Measurements from ENCODE around the gene NCS1.
A peak's percentile ranks its signal among the peaks of the same experiment; 100 is the strongest.
"Not testable (repeated sequence)": the region's sequence is repeated elsewhere in the genome, so short reads cannot be mapped to it uniquely, and the experiment has no call there.

NCS1 gene

DNA sequence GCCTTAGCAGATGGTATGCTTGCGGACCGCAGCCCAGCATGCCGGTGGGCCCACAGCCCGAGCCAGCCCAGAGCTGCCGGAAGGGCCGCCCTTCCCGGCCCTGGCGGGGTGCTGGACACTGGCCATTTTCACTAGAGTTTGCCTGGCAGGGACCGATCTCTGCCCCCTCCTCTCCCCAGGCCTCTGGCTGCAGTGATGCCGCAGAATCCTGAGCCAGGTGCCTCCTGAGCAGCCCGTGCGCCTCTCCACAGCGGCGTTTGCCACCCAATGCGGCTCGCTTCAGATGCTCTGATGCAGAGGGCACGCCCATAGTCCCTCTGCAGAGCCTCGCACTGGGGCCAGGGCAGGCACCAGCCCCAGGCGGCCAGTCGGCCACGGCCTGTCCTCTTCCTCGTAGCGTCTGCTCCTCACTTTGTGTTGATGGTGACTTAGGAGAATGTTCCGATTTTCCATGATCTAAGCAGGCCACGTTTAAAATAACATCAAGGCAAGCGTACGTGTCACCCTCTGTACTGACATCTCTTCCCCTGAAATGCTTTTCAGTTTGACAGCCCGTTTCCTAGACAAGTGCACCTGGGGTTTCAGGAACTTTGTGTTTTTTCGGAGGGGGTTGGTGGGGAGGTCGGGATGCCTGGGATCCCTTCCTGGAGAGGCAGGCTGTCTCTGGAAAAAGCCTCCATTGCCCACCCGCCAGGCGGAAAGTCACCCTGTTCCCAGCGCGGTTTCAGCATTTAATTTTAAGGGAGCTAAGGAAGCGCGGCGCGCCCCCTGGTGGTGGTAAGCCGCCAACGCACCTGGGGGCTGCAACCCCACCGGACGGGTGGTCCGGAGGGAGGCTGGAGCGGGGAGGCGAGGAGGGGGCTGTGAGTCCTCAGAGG lies 63.6 kb downstream of the NCS1 start:
- DNase-seq = peak in 49 of 58 donors; percentile 20 to 77 (median 48)

DNA sequence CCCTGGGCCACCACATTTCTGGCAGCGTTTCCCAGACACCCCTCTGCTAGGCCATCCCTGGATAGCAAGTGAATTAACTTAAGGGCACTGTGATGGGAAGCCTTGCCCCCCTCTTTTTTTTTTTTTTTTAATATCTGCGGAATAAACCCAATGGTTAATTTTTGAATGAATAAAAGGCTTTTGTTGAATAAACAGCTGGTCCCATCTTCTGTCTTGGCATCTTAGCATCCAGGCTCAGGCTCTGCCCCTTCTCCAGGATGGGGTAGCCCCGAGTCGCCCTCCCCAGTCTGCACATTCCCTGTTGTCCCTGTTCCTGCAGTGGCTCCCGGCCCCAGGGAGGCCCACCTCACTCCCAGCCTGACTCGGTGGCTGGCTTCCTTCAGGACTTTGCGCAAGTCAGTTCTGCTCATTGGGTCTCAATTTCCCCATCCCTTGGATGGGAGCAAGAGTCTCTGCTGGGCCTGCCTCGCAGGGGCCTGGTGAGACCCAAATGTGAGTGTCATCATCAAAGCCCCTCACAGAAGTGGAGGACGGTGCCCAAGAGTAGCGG lies 64.3 kb downstream of the NCS1 start:
- DNase-seq = no peak

DNA sequence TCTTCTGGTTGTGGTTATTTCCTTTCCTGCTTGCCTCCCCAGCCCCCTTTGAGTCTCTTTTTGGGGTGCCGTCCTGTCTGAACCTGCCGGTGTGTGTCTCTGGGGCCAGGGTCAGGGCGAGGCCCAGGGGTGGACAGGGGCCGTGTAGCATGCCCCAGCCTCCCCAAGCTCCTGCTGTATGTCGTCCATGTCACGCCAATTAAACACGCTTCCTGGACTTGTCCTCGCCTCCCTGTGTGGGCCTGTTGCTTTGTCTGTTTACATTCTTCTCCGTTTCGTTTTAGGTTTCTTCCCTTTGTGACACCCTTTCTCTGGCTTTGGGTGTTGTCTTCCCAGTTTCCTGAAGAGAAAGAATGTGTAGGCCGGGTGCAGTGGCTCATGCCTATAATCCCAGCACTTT lies 64.9 kb downstream of the NCS1 start:
- no peak for DNase-seq

DNA sequence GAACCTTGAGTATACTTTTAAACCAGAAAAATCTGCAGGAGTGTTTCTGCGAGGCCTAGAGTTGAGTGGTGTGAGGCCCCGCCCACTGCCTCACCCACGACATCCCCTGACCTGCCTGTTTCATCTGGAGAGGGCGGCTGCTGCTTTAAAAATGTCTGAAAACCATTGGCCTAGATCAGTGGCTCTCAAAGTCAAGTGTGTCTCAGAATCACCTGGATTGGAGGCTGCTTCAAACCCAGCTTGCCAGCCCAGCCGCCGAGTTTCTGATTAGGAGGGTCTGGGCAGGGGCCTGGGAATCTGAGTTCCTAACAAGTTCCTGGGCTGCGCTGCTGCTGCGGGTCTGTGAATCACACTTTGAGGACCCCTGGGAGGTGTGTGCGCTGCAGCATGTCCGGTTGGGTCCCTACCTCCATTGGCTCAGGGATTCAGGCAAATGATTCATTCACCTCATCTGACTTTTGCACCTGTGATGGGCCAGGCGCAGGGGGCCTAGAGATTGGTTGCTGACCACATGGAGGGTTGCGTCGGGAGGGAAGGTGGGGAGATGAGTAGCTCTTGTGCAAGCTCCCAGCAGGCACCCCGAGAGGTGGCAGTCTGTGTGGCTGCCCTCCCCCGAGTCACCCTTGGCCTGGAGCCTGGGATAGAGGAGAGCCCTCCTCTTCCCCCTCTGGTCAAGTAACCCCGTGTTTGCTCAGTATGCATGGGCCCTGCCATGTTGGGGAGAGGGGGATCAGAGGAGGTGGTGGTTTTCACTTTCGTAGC lies 65.7 kb downstream of the NCS1 start:
- DNase-seq = no peak

DNA sequence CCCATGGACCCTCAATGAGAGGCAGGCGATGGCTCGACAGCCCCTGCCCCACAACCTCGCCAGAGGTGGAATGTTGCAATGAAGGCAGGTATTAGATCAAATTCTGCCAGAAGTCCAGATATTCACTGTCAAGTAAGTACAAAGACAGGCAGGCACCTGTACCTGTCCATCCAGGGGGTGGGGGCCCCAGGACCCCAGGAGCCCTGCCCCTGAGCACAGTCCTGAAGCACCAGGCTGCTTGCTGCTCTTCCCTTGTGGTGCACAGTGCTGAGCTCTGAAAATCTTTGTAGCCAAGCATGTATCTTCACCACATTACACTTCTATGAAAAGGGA lies 67.1 kb downstream of the NCS1 start:
- no peak for DNase-seq

DNA sequence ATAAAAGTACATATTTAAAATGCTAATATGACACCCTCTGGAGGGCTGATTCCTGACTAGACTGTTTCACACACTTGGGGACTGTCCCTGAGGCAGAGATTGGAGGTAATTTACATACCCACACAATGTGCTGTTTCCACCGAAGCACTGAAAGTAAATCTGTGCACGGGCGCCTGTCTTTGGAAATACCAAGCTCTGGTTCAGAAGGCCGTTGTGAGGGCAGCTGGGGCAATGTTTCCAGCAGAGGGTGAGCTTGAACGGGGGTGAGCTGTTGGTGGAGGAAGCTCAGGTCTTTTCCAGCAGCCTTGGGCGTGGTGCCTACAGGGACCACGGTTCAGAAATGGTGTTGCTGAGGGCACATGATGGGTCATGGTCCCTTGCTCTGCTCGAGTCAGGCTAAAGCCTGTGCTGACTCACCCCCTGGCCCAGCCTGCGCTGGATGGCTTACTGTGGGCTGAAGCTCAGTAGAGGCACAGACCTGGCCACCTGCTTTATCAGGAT lies 67.6 kb downstream of the NCS1 start:
- no peak for DNase-seq

DNA sequence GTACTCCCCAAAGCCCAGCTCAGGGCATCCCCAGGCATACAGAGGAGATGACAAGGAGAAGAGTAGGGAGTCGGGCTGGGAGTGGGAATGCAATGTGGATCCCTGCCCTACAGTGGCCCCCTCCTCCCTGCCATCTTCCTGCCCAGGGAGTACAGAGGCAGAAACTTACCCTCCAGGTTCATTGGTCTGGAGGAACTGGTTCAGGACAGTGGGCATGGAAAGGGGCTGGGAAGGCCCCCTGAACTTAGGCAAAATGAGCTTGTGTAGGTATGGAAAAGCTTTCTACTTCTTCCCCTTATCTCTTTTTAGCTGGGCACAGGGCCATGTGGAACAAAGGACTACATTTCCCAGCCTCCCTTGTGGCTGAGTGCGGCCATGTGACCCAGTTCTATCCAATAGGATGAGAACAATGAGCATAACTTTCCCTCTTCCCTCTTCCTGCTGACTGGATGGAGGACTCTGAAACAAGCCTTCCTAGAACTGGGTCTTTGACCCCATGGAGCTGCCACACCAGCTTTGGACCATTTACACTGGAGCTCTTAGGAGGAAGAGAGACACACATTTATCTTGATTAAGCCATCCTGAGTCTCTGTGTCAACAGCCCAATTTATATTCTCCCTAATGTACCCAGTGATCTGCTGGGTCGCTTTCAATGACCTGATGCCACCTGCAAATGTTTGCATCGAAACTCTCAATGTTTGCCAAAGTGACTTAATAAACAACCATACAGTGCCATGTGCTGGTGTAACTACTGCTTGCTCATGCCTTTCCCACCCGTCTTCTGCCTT lies 68.4 kb downstream of the NCS1 start:
- peak in 45 of 58 donors; percentile 21 to 81 (median 54) for DNase-seq

DNA sequence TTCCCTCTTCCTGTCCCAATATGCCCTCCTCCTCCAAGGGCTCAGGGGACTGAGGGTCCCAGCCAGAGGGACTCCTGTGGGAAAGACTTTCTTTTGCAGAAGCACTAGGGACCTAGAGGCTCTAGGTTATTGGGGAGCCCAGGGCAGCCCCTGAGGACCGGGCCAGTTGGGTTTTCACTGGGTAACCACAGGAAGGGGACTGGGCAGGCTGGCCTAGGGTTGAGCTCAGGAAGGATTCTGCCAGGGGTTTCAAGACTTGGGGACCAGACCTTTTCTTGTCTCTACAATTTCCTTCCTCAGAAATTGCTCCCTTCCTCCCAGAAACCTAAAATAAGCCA lies 69.0 kb downstream of the NCS1 start:
- DNase-seq = no peak

DNA sequence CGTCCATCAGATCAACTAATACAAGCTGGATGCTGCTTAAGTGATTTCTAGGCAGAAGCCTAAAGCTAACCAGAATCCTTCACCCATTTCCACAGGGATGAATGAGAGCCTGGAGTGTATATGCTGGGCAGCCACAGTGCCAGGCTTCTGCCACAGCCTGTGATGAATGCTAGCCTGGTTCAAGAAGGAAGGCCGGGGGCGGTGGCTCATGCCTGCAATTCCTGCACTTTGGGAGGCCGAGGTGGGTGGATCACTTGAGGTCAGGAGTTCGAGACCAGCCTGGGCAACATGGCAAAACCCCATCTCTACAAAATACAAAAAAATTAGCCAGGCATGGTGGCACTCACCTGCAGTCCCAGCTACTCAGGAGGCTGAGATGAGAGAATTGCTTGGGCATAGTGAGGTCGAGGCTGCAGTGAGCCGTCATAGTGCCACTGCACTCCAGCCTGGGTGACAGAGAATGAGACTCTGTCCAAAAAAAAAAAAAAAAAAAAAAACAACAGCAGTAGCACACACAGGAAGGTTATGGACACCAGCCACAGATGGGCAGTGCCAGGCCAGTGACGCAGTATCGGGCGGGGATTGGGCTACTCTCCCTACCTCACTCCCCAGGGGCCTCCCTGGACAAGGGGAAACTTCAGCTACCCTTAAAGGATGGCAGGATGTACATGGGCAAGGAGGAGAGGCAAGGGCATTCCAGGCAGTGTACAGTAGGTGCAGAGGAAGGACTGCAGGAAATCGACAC lies 70.2 kb downstream of the NCS1 start:
- DNase-seq = no peak

DNA sequence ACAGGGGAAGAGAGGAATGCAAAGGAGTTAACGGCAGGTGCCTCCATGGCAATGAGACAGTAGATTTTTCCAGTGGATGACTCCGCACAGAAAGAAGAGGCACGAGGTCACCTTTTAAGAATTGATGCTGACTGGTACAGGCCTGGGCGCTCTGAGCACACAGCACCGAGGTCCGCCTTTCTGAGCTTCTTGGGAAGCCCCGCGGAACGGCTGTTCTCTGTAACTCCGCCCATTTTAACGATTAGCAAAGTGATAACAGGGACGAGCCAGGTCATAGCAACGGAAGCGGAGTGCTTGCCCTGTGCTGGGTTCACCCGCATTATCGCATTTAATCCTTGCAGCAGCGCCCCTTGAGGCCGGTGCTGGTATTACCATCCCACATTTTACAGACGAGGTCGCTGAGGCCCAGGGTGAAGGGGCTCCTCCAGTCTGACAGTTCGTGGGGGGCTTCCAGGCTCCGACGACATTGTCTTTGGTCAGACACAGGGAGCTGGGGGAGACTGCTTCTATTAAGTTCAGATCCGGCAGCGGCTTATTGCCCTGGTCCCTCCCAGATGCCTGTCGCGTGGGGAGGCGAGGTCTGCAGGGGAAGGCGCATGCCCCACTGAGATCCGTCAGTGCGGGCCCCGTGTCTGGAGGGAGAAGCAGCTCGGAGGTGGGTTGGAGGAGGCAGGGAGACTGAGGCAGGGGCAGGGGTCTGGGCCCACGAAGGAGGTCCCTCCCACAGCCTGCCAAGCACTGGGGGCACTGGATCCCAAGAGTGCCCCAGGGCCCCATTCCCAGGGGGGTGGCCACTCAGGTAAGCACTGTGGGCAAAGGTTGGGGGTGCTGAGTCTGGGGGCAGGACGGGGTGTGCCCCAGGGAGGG lies 71.0 kb downstream of the NCS1 start:
- peak in 42 of 58 donors; percentile 9 to 85 (median 38) for DNase-seq

DNA sequence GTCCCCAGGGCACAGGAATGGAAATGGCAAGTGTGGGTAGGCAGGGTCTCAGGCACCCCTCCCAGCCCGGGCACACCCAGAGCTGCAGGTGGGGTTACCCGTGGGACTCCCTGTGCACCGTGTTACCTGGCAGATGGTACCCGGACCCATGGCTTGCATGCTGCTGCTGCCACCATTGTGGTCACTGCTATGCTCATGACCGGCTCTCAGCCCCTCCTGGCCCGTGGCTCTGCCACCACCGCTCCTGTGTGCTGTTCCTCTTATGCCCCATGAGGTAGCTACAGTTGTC lies 71.6 kb downstream of the NCS1 start:
- DNase-seq = no peak

DNA sequence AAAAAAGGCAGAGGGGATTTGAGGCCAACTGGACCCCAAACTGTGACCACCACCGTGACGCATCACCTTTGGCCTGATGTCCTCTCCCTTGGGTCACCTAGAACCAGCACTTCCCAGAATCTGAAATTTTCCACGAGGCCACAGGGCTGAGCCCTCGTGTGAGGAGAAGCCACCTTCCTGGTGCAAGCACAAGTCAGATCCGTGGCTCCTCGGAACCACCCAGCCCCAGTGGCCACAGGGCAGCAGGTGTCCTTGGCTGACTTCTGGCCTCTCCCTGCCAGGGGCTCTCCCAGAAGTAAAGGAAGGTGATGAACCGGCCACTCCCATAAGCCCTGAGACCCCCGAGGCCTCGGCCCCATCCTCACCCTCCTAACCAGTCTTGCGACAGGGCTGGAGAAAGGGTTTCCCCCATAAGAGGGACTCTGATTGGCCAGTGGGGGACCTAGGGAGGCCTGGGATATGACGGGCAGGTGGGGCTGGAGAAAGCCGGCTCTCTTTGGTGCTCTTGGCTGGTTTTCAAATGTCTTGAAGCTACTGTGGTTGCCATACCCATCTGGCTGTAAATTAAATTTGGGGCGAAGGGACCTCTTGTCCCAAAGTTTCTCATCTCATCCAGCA lies 72.5 kb downstream of the NCS1 start:
- no peak for DNase-seq

DNA sequence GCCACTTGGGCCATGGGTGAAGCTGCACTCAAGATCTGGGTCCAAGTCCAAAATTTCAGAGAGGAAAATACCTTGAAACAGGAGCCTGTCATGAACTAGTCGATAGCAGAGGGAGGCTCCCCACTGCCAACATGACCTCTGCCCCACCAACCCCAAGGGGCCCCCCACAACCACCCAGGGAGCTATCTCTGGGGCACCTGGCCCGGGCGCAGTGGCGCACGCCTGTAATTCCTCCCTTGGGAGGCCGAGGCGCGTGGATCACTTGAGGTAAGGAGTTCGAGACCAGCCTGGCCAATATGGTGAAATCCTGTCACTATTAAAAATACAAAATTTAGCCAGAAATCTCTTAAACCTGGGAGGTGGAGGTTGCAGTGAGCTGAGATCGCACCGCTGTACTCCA lies 73.3 kb downstream of the NCS1 start:
- DNase-seq = no peak

DNA sequence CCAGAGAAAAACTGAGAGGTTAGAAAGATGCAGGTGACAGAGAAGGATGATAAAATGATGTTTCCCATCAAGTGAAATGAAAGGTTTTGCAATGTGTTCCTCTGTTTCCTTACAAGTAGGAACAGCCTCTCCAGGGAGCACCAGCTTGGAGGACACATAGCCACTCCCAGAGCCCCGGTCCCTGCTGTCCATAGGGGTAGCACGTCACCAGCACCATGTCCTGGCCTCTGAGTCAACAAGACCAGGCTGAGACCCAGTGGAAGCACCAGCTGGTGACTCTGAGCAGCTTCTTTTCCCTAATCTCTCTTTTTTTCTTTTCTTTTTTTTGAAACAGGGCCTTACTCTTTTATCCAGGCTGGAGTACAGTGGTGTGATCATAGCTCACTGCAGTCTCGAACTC lies 73.9 kb downstream of the NCS1 start:
- DNase-seq = no peak

DNA sequence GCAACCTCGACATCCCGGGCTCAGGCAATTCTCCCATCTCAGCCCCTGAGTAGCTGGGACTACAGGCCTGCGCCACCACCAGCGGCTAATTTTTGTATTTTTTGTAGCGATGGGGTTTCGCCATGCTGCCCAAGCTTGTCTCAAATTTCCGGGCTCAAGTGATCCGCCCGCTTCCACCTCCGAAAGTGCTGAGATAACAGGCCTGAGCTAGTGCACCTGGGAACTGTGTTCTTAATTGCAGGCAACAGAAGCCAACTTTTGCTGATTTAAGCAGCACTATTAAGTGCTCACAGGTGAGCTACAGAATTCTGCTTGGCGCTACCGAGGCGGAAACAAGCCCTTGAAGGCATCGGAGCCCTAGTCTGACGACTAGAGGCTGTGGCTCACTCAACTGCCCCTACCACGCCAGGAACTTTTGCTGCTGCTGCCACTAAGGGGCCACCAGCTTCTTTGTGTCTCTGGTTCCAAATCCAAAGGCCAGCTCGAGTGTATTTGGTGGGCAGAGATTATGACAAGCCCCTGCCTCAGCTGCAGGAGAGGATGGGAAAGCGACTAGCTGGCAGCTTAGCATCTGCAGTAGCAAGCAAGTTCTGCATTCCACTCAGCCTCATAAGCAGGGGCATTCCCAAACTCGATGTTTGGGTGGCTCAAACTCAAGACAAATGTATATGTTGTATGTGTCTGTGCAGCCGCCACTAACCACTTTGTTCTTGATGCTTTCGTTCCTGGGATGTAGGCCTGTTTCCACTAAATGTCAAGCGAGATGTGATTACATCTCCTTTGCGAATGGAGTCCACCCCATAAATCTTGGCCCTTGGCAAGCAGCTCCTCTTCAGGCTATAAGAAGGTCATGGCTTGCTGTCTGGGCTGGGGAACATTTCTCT lies 82.8 kb downstream of the NCS1 start:
- no peak for DNase-seq

DNA sequence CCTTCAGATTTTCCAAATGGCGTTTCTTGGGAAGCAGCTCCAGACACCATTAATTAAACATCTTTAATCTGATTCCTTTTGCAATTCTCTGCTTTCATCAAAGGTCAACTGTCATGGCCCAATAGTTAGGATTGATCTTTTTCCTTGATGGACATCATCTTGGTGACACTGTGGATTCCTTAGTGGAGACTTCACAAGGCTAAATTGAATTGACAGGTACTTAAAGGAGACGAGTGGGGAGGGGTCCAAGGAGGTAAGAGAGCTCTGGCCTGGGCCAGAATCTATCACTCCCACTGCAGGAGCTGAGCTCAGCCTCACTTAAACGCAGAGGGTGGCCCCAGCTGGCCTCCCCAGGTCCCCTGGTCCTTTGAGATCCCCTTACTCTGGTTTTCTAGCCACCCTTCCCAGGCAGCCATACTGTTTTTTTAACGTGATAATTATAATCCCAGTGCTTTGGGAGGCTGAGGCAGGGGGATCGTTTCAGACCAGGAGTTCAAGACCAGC lies 83.5 kb downstream of the NCS1 start:
- no peak for DNase-seq

DNA sequence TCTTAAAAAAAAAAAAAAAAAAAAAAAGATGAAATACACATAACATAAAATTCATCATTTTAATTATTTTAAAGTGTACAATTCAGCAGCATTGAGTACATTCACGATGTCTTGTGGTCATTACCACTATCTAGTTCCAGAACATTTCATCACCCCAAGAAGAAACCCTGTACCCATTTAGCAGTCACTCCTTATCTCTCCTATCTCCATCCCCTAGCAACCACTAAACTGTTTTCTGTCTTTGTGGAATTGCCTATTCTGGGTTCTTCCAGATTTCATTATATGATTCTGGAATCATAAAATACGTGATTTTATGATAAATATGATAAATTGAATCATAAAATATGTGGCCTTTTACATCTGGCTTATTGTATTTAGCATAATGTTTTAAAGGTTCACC lies 84.4 kb downstream of the NCS1 start:
- DNase-seq = no peak

DNA sequence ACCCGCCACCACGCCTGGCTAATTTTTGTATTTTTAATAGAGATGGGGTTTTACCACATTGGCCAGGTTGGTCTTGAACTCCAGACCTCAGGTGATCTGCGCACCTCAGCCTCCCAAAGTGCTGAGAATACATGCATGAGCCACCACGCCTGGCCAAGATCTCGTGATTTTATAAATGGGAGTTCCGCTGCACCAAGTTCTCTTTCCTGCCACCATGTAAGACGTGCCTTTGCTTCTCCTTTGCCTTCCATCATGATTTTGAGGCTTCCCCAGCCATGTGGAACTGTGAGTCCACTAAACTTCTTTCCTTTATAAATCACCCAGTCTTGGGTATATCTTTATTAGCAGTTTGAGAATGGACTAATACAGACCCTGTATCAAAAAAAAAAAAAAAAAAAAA lies 85.9 kb downstream of the NCS1 start:
- DNase-seq = not testable (repeated sequence)

Measured in anterior cingulate cortex (tissue), 58 donors.